Transverse colon (tissue), 4 donors: ENCODE data around the gene TYRP1. TPM values are rescaled to one million over a fixed set of nuclear protein-coding genes. Genes with fewer than 3 reads are reported as not detected.

Experiments
- DNase-seq: peaks from one replicate; pipeline ENCODE4 v3.0.0-alpha.2; 2019
- H3K27ac ChIP-seq, 4 donors: fragments of 200-600 bp; sonication (generic); 2 replicates each; pipeline ENCODE4 v1.5.1; 2016 to 2018; ENCODE audit warnings: inconsistent platforms in 4 of 4
- H3K27me3 ChIP-seq: fragments of 200-600 bp; sonication (generic); 2 replicates; pipeline ENCODE4 v1.5.1; 2017; ENCODE audit warnings: inconsistent platforms
- H3K36me3 ChIP-seq, 4 donors: fragments of 200-600 bp; sonication (generic); 2 replicates each; pipeline ENCODE4 v1.5.1; 2017 to 2019; ENCODE audit warnings: inconsistent platforms in 4 of 4
- H3K4me1 ChIP-seq, 4 donors: fragments of 200-600 bp; sonication (generic); 2 replicates each; pipeline ENCODE4 v1.5.1; 2017 to 2020; ENCODE audit warnings: inconsistent platforms in 4 of 4
- H3K4me3 ChIP-seq, 4 donors: fragments of 200-600 bp; sonication (generic); 1 replicate in 1 of 4; 2 replicates in 3 of 4; pipeline versions ENCODE4 v1.5.1 to v1.6.1; 2017 to 2019; ENCODE audit warnings: inconsistent platforms in 4 of 4
- H3K9me3 ChIP-seq, 2 donors: fragments of 200-600 bp; sonication (generic); 2 replicates each; pipeline ENCODE4 v1.5.1; 2017 to 2019; ENCODE audit warnings: inconsistent platforms in 2 of 2
- EP300 ChIP-seq: sonication (generic); formaldehyde crosslinking; IDR thresholded peaks from one replicate; pipeline ENCODE4 v1.6.1; 2017; ENCODE audit warnings: antibody characterized with exemption, low read depth
- POLR2A ChIP-seq: fragments of 450-650 bp; IDR thresholded peaks from one replicate; pipeline ENCODE4 v1.6.1; 2016; ENCODE audit warnings: antibody characterized with exemption, mild to moderate bottlenecking, moderate library complexity
- POLR2AphosphoS5 ChIP-seq, 3 donors: sonication (generic); formaldehyde crosslinking; IDR thresholded peaks; one replicate each; pipeline ENCODE4 v1.6.1; 2016; ENCODE audit warnings: antibody characterized with exemption in 3 of 3
- WGBS, 2 donors: methylation state at CpG; one replicate each; pipeline ENCODE4 v1.1.5; 2018; ENCODE audit warnings: low coverage in 1 of 2; 5-methylcytosine and 5-hydroxymethylcytosine counted together
- in situ Hi-C, 4 donors: fragments of 200-750 bp; cut with MboI; loops; one replicate each; pipeline versions ENCODE4 v1.15.0 to v1.15.1; 2017; ENCODE audit warnings: low sequenced_read_pairs in 3 of 4, low pct_ligation_motif_present in 1 of 4, low pct_unique_long_range_greater_than_20kb in 1 of 4
- intact Hi-C: fragments of 100-400 bp; cut with DNase I; formaldehyde crosslinking; loops from one replicate; pipeline ENCODE4 v1.15.1; 2023; ENCODE audit warnings: low total_unique reads
- total RNA-seq, 4 donors: library from RNA; depleted of rRNA; stranded (reverse); fragments of >200 nt; gene quantifications; one replicate each; pipeline ENCODE4 v1.1.0, GENCODE V29; 2016
- TF ChIP-seq, protein P1 (sequence below), 5 experiments: fragments of 200-600 bp in 3 of 5; fragments of 450-650 bp in 2 of 5; sonication (generic) in 3 of 5; IDR thresholded peaks; 1 replicate in 2 of 5; 2 replicates in 3 of 5; pipeline ENCODE4 v1.5.1; 2016 to 2017; ENCODE audit warnings: antibody characterized with exemption in 5 of 5, inconsistent platforms in 3 of 5, mild to moderate bottlenecking in 2 of 5, moderate library complexity in 1 of 5

TYRP1 gene
- total RNA-seq, 4 donors from 2014 or later, result 0.41 TPM; not detected in 3

DNA sequence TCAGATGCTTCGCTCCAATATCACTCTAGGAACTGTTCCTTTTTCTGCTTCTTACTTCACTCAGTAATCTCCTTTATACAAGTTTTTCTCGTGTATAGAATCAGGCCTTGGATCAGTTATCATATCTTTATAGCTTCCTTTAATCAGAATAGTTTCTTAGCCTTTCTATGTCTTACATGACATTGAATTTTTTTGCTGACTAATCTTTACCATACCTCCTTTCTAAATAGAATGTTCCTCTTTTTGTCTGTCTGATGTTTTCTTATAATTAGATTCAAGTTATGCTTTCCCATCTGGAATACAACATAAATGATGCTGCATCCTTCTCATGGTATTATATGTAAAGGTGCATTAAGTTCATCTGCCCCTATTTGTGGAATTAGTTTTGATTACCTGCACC is 40.2 kb upstream of the TYRP1 start:
- intact Hi-C loops (no loop called here), in situ Hi-C loops (no loop called here)
- Histone ChIP-seq H3K36me3 (no peaks in the 10 kb centered on the region), H3K9me3 (no peaks in the 10 kb centered on the region), H3K27ac (no peak overlapping the region), H3K27me3 (no peaks in the 10 kb centered on the region), H3K4me1 (no peaks in the 10 kb centered on the region), H3K4me3 (no peak overlapping the region)
- DNase-seq, result no peak
- WGBS, 2 donors, result 13 to 39% methylated on average over 2 of the region's 2 CpGs
- no peak for TF ChIP-seq POLR2A
- TF ChIP-seq, protein P1, sequence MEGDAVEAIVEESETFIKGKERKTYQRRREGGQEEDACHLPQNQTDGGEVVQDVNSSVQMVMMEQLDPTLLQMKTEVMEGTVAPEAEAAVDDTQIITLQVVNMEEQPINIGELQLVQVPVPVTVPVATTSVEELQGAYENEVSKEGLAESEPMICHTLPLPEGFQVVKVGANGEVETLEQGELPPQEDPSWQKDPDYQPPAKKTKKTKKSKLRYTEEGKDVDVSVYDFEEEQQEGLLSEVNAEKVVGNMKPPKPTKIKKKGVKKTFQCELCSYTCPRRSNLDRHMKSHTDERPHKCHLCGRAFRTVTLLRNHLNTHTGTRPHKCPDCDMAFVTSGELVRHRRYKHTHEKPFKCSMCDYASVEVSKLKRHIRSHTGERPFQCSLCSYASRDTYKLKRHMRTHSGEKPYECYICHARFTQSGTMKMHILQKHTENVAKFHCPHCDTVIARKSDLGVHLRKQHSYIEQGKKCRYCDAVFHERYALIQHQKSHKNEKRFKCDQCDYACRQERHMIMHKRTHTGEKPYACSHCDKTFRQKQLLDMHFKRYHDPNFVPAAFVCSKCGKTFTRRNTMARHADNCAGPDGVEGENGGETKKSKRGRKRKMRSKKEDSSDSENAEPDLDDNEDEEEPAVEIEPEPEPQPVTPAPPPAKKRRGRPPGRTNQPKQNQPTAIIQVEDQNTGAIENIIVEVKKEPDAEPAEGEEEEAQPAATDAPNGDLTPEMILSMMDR (IDR thresholded peaks at IDR 0.05), result no peak
- TF ChIP-seq POLR2AphosphoS5 (IDR thresholded peaks at IDR 0.05), result no peak
- TF ChIP-seq EP300, result no peak

DNA sequence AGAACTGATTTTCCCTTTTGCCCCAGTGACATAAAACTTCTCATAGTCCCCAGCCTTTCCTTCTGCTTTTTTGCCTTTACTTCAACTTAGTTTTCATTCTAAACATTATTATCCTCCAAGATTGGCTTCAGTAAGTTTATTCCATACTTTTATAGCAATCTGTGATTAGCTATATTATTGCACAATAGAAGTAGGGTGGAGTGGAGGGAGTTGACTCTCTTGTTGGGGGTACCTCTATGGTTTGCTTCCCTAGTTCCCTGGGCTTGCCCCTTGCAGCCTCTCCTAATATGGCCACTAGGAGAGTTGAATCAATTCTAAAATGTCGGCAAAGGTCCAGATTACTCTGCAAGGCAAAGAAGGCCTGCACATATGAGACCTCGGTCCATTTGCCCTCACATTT is 36.4 kb upstream of the TYRP1 start:
- WGBS, 2 donors, result 84 to 100% methylated on average over 2 of the region's 2 CpGs
- no peak overlapping the region for H3K27ac ChIP-seq
- no peak overlapping the region for H3K4me3 ChIP-seq
- H3K36me3 ChIP-seq, result no peaks in the 10 kb centered on the region
- DNase-seq, result no peak
- in situ Hi-C loops (no loop called here), intact Hi-C loops (no loop called here)
- no peak for TF ChIP-seq EP300
- no peak for TF ChIP-seq POLR2AphosphoS5 (IDR thresholded peaks at IDR 0.05)
- TF ChIP-seq, protein P1 (IDR thresholded peaks at IDR 0.05), result no peak
- TF ChIP-seq POLR2A, result no peak
- no peaks in the 10 kb centered on the region for H3K4me1 ChIP-seq
- no peaks in the 10 kb centered on the region for H3K27me3 ChIP-seq
- no peaks in the 10 kb centered on the region for H3K9me3 ChIP-seq

GRCh38 chr9:12657233-12657632 is 36.0 kb upstream of the TYRP1 start:
- in situ Hi-C loops (no loop called here), intact Hi-C loops (no loop called here)
- H3K9me3 ChIP-seq, result no peaks in the 10 kb centered on the region
- no peak overlapping the region for H3K27ac ChIP-seq
- 72 to 86% methylated on average over 1 to 2 of the region's 2 CpGs for WGBS, 2 donors
- no peaks in the 10 kb centered on the region for H3K27me3 ChIP-seq
- DNase-seq, result no peak
- TF ChIP-seq, protein P1 (IDR thresholded peaks at IDR 0.05), result no peak
- TF ChIP-seq POLR2A (no peak), POLR2AphosphoS5 (IDR thresholded peaks at IDR 0.05) (no peak), EP300 (no peak)
- no peaks in the 10 kb centered on the region for H3K36me3 ChIP-seq
- H3K4me3 ChIP-seq, result no peak overlapping the region
- no peaks in the 10 kb centered on the region for H3K4me1 ChIP-seq

DNA sequence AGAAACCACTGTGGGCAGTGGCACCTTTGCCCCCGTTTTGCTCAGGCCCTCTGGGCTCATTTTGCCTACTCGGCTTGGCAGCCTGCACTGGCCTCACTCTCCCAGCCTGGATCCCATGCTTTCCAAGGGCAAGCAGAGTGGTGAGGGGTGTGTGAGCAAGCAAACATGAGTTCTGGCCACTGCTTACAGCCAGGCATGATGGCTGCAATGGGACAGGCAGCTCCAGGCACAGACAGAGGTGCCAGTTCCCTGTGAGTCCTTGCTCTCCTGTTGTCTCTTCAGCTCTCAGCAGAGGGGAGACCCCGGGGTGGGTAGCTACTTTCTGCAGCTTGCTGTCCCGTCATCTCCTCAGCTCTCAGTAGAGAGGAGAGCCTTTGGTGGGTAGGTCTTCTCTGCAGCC is 35.2 kb upstream of the TYRP1 start:
- no peak for TF ChIP-seq POLR2A
- no peak for DNase-seq
- WGBS, 2 donors, result 20 to 84% methylated on average over 1 to 4 of the region's 4 CpGs
- H3K36me3 ChIP-seq, result no peaks in the 10 kb centered on the region
- intact Hi-C loops (no loop called here), in situ Hi-C loops (no loop called here)
- H3K4me1 ChIP-seq, result no peaks in the 10 kb centered on the region
- no peak overlapping the region for H3K4me3 ChIP-seq
- H3K27ac ChIP-seq, result no peak overlapping the region
- no peaks in the 10 kb centered on the region for H3K27me3 ChIP-seq
- no peaks in the 10 kb centered on the region for H3K9me3 ChIP-seq

DNA sequence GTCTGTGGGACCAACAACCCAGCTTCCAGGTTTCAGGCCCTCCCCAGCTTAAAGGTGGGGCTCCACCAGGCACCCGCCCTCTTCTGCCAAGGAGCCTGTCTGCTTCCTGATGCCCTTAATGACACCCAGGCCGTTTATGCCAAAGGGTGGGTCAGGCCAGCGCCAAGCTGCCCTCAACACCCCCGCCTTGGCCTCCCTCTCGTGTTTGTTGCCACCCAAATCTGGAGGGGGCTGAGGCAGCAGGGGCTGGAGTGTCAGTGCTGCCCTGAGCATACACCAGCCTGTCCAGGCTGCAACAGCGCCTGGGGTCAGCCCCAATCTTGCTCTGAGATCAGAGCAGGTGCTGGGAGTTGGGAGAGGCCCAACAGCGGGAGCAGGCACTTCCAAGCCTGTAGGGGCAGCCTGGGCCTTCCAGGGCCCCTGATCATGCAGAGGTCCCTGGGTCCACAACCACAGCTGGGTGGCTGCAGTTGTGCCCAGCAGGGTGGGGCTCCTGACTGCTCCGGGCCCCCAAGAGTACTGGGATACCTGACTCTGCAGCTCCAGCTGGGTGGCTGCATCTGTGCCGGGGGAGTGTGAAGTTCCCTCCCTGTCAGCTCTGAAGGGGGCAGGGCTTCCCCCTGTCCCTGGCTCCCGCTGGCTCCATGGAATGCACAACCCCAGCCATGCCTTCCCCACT is 34.5 kb upstream of the TYRP1 start:
- Histone ChIP-seq H3K4me1 (no peaks in the 10 kb centered on the region), H3K36me3 (no peaks in the 10 kb centered on the region), H3K27me3 (no peaks in the 10 kb centered on the region), H3K27ac (no peak overlapping the region), H3K9me3 (no peaks in the 10 kb centered on the region), H3K4me3 (no peak overlapping the region)
- no peak for TF ChIP-seq EP300
- TF ChIP-seq POLR2A, result no peak
- TF ChIP-seq, protein P1 (IDR thresholded peaks at IDR 0.05), result no peak
- no peak for TF ChIP-seq POLR2AphosphoS5 (IDR thresholded peaks at IDR 0.05)
- intact Hi-C loops (no loop called here), in situ Hi-C loops (no loop called here)
- no peak for DNase-seq
- 80% methylated on average over 10 of the region's 10 CpGs; no CpG with 5 or more reads in 1 of the 2 donors for WGBS, 2 donors
